IPS DF 6.9 (cell line): ENCODE measurements around the gene UTS2R.

ENCODE experiments used
- DNase-seq: peaks from one replicate; pipeline ENCODE4 v3.0.0-alpha.2; 2013; ENCODE audit warnings: low read depth, low spot score
- H3K27ac ChIP-seq: one replicate; pipeline ENCODE4 v1.5.1; 2013; ENCODE audit warnings: low read length, control low read depth
- H3K27me3 ChIP-seq: 2 replicates; pipeline ENCODE4 v1.6.1; 2013; ENCODE audit warnings: mild to moderate bottlenecking, low read length; ENCODE audit not compliant: control insufficient read depth, insufficient read depth
- H3K36me3 ChIP-seq: 2 replicates; pipeline ENCODE4 v1.6.1; 2013; ENCODE audit warnings: low read length; ENCODE audit not compliant: control insufficient read depth, insufficient read depth
- H3K4me1 ChIP-seq: 2 replicates; pipeline ENCODE4 v1.6.1; 2013; ENCODE audit warnings: low read length; ENCODE audit not compliant: control insufficient read depth, insufficient read depth
- H3K4me3 ChIP-seq: 2 replicates; pipeline ENCODE4 v1.5.1; 2013; ENCODE audit warnings: mild to moderate bottlenecking, low read length
- H3K9me3 ChIP-seq: 2 replicates; pipeline ENCODE4 v1.6.1; 2013; ENCODE audit warnings: low read length, inconsistent platforms; ENCODE audit not compliant: control insufficient read depth, insufficient read depth
- WGBS: extraction: QIAGEN DNeasy Blood & Tissue Kit; methylation state at CpG from one replicate; pipeline ENCODE4 v1.1.7; 2013; ENCODE audit warnings: mixed read lengths, missing lambda C conversion rate; ENCODE audit not compliant: insufficient read length, insufficient coverage; 5-methylcytosine and 5-hydroxymethylcytosine counted together

UTS2R gene

DNA sequence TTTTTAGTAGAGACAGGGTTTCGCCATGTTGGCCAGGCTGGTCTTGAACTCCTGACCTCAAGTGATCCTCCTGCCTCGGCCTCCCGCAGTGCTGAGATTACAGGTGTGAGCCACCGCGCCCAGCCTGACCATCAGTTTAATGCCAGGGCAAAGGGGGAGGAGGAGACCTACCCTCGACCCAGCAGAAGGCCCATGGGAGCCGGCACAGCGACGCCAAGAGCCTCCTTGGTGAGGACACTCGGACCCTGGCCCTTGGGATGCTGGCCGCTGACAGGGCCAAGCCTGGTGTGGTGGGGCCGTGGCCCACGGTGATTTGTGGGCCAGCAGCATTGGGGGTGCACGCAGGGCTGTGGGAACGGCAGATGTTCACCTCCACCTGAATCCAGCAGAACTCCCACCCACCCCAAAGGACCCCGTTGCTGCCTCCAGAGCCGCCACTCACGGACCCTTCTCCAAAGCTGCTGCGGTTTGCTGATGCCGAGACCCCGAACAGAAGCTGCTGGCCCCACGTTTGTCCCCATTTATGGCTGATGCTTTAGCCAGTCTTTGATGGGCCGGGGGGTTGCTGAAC lies 20.0 kb downstream of the UTS2R start:
- no CpG with 5 or more reads among the region's 23 CpGs for WGBS
- no peaks in the 10 kb centered on the region for H3K9me3 ChIP-seq
- H3K27me3 ChIP-seq, result no peaks in the 10 kb centered on the region
- H3K27ac ChIP-seq, result no peak overlapping the region
- no peak overlapping the region for H3K4me3 ChIP-seq
- H3K4me1 ChIP-seq, result no peaks in the 10 kb centered on the region
- H3K36me3 ChIP-seq, result peaks cover under 1% of the 10 kb centered on the region; the same call in 1 of the 2 replicates
- no peak for DNase-seq

DNA sequence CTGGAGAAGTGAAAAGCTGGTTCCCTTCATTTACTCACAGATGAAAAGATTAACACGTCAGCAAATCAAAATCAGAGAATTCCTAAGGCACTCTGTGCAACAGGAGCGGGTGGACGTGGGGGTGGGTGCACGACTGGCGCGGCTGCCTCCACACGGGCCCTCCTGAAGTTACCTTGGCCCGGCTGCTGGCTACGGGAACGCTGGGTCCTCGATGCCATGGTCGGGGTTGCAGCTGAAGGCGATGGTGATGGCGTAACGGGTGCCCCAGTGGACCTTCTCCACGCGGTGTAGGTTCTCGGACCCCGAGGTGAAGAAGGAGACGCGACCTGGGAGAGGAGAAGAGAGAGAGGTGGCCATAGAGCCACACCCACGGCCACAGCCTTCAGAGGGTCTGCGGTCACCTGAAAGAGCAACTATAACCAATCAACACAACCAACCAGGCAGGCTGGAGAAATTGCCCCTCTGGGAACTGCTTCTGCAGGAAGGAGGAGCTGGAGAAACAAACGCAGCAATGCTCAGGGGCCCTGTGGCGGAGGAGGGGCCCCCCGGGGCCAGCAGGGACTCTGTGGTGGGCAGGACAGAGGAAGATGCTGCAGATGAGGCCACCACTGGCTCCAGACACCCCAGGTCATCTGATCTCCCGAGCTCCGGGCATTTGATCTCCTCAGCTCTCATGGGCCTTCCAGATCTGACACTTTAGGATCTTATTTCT lies 20.8 kb downstream of the UTS2R start:
- Histone ChIP-seq H3K9me3 (no peaks in the 10 kb centered on the region), H3K27ac (no peak overlapping the region), H3K4me1 (no peaks in the 10 kb centered on the region; the same call in 1 of the 2 replicates), H3K36me3 (peaks cover 3% of the 10 kb centered on the region; the same call in 1 of the 2 replicates), H3K4me3 (no peak overlapping the region), H3K27me3 (no peaks in the 10 kb centered on the region)
- no CpG with 5 or more reads among the region's 28 CpGs for WGBS
- DNase-seq, result no peak

GRCh38 chr17:82392941-82393340 lies 21.4 kb downstream of the UTS2R start:
- H3K9me3 ChIP-seq, result no peaks in the 10 kb centered on the region
- no peak overlapping the region for H3K4me3 ChIP-seq
- no peak for DNase-seq
- H3K27me3 ChIP-seq, result no peaks in the 10 kb centered on the region
- H3K36me3 ChIP-seq, result peaks cover 3% of the 10 kb centered on the region; the same call in 1 of the 2 replicates
- no peaks in the 10 kb centered on the region; the same call in 1 of the 2 replicates for H3K4me1 ChIP-seq
- H3K27ac ChIP-seq, result no peak overlapping the region
- WGBS, result no CpG with 5 or more reads among the region's 15 CpGs

GRCh38 chr17:82394278-82394677 lies 22.7 kb downstream of the UTS2R start:
- no peaks in the 10 kb centered on the region; the same call in 1 of the 2 replicates for H3K4me1 ChIP-seq
- H3K27ac ChIP-seq, result no peak overlapping the region
- no peak overlapping the region for H3K4me3 ChIP-seq
- no CpG with 5 or more reads among the region's 12 CpGs for WGBS
- DNase-seq, result no peak
- H3K9me3 ChIP-seq, result no peaks in the 10 kb centered on the region
- H3K27me3 ChIP-seq, result no peaks in the 10 kb centered on the region
- peaks cover 3% of the 10 kb centered on the region; the same call in 1 of the 2 replicates for H3K36me3 ChIP-seq

DNA sequence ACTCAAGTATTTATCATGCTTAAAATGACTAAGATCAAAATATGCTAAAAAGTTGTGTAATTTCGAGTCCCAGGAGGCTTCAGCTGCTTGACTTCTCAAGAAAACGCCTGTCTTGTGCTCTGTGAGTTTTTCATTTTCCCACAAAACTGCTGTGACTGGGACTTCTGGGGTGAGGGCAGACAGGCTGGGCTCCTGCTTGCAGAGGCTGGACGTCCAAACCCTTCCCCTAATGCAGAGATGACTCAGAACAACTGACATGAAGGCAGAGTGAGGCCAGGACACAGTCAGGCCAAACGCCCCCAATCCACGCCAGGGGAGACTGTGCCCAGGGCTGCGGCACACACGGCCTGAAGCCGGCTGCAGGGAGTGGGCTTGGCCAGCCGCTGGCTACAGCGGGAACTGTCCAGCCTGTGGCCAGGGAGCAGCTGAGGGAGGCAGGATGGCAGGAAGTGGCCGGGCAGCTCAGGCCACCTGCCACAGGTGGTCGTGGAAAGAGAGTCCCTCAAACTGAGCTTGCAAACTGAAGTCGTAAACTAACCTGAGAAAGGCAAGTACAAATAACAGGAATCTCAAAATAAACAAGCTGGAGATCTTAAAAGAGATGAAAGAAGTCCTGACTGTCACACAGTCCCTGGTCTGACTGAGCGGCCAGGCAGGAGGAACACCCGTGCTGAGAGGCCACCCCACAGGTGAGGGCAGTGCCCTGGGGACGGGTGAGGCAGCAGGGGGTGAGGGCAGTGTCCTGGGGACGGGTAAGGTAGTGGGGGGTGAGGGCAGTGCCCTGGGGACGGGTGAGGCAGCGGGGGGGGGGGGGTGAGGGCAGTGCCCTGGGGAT lies 25.3 kb downstream of the UTS2R start:
- no peak for DNase-seq
- Histone ChIP-seq H3K27me3 (no peaks in the 10 kb centered on the region), H3K27ac (no peak overlapping the region), H3K4me3 (no peak overlapping the region), H3K4me1 (no peaks in the 10 kb centered on the region; the same call in 1 of the 2 replicates), H3K9me3 (no peaks in the 10 kb centered on the region), H3K36me3 (peaks cover 7% of the 10 kb centered on the region; the same call in 1 of the 2 replicates)
- no CpG with 5 or more reads among the region's 19 CpGs for WGBS

GRCh38 chr17:82397449-82398335 lies 26.1 kb downstream of the UTS2R start:
- H3K27me3 ChIP-seq, result no peaks in the 10 kb centered on the region
- WGBS, result no CpG with 5 or more reads among the region's 38 CpGs
- H3K4me3 ChIP-seq, result no peak overlapping the region
- H3K27ac ChIP-seq, result no peak overlapping the region
- DNase-seq, result no peak
- no peaks in the 10 kb centered on the region for H3K9me3 ChIP-seq
- peaks cover 7% of the 10 kb centered on the region; the same call in 1 of the 2 replicates for H3K36me3 ChIP-seq
- no peaks in the 10 kb centered on the region; the same call in 1 of the 2 replicates for H3K4me1 ChIP-seq

GRCh38 chr17:82399041-82399441 lies 27.5 kb downstream of the UTS2R start:
- H3K9me3 ChIP-seq, result no peaks in the 10 kb centered on the region
- H3K4me3 ChIP-seq, result no peak overlapping the region
- H3K27ac ChIP-seq, result no peak overlapping the region
- H3K27me3 ChIP-seq, result no peaks in the 10 kb centered on the region
- no peak for DNase-seq
- no peaks in the 10 kb centered on the region; the same call in 1 of the 2 replicates for H3K4me1 ChIP-seq
- peaks cover 13% of the 10 kb centered on the region for H3K36me3 ChIP-seq
- no CpG with 5 or more reads among the region's 13 CpGs for WGBS

GRCh38 chr17:82399601-82400101 lies 28.1 kb downstream of the UTS2R start:
- no peak overlapping the region for H3K4me3 ChIP-seq
- WGBS, result no CpG with 5 or more reads among the region's 18 CpGs
- no peaks in the 10 kb centered on the region for H3K27me3 ChIP-seq
- H3K36me3 ChIP-seq, result peaks cover 13% of the 10 kb centered on the region
- no peaks in the 10 kb centered on the region; the same call in 1 of the 2 replicates for H3K4me1 ChIP-seq
- DNase-seq, result no peak
- no peak overlapping the region for H3K27ac ChIP-seq
- H3K9me3 ChIP-seq, result no peaks in the 10 kb centered on the region

GRCh38 chr17:82400206-82400605 lies 28.6 kb downstream of the UTS2R start:
- Histone ChIP-seq H3K27ac (no peak overlapping the region), H3K9me3 (no peaks in the 10 kb centered on the region), H3K27me3 (no peaks in the 10 kb centered on the region), H3K4me3 (no peak overlapping the region), H3K4me1 (no peaks in the 10 kb centered on the region; the same call in 1 of the 2 replicates), H3K36me3 (peaks cover 13% of the 10 kb centered on the region)
- no CpG with 5 or more reads among the region's 7 CpGs for WGBS
- DNase-seq, result no peak
